GM12864 (cell line): ENCODE measurements around the gene CTIF.
A peak's percentile ranks its signal among the peaks of the same experiment; 100 is the strongest.

ENCODE experiments used
- DNase-seq: peaks from one replicate; pipeline ENCODE4 v3.0.0-alpha.2; 2011; ENCODE audit warnings: low read depth
- H3K4me3 ChIP-seq: 2 replicates; pipeline ENCODE4 v1.5.1; 2011; ENCODE audit warnings: mild to moderate bottlenecking, low read depth, low read length, control low read depth
- TF ChIP-seq, protein P1 (sequence below): IDR thresholded peaks from 2 replicates; pipeline ENCODE4 v1.5.1; 2011; ENCODE audit warnings: low read depth, mild to moderate bottlenecking, moderate library complexity, low read length, control low read depth, inconsistent platforms; ENCODE audit errors: missing control alignments

The CTIF gene

DNA sequence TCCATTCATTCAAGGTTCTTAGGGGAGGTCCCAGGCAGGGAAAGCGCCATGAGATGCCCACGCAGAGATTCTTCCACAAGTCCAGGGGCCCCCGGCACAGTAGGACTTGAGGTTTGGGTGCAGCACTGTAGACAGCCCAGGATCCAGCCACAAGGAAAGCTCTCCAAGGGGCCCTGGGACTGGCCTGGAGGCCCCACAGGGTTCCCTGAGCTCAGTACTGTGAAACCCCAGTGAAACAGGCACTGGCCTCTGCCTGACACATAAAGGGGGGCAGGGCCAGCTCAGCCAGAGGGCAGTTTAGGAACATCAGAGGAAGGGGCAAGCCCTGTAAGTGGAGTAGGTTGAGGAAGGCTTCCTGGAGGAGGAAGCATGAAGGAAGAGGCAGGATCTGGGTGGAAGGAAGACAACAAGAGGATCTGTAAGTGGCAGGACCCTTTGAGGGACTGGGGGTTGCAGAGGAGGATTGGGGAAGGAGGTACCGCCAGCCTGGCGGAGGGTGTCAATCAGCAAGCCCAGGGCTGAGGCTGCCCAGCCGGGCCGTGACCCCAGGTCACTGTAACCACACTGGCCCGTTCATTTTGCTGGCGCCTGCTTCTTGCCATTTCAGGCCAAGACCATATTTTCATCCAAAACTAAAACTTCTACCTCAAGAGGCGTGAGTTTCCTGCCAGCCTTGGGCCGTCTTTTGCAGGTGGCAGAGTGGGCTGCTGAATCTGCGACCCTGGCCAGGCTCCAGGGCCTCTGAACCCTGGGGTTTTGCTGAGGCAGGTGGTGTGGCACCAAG is 236.7 kb downstream of the CTIF start:
- no peak overlapping the region for H3K4me3 ChIP-seq
- DNase-seq, result no peak
- TF ChIP-seq, protein P1, sequence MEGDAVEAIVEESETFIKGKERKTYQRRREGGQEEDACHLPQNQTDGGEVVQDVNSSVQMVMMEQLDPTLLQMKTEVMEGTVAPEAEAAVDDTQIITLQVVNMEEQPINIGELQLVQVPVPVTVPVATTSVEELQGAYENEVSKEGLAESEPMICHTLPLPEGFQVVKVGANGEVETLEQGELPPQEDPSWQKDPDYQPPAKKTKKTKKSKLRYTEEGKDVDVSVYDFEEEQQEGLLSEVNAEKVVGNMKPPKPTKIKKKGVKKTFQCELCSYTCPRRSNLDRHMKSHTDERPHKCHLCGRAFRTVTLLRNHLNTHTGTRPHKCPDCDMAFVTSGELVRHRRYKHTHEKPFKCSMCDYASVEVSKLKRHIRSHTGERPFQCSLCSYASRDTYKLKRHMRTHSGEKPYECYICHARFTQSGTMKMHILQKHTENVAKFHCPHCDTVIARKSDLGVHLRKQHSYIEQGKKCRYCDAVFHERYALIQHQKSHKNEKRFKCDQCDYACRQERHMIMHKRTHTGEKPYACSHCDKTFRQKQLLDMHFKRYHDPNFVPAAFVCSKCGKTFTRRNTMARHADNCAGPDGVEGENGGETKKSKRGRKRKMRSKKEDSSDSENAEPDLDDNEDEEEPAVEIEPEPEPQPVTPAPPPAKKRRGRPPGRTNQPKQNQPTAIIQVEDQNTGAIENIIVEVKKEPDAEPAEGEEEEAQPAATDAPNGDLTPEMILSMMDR, result no peak

DNA sequence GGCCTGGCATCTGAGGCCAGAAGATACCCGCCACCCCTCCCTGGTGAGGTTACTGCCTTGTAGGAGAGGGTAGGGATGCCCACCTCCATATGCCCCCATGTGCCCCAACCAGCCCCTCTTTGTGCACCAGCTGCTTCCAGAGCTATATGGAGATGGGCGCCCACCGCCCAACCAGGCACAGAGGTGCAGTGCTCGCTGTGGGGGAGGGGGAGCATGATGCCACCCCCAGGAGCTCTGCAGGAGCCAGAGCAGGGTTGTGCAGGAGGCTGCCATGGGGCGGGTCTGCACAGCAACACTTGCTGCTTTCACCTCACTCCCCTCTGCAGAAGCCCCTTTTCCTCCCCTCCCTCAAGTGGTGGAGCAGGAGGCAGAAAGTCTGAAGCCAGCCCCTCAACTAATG is 237.3 kb downstream of the CTIF start:
- no peak overlapping the region for H3K4me3 ChIP-seq
- DNase-seq, result no peak
- TF ChIP-seq, protein P1, result no peak

DNA sequence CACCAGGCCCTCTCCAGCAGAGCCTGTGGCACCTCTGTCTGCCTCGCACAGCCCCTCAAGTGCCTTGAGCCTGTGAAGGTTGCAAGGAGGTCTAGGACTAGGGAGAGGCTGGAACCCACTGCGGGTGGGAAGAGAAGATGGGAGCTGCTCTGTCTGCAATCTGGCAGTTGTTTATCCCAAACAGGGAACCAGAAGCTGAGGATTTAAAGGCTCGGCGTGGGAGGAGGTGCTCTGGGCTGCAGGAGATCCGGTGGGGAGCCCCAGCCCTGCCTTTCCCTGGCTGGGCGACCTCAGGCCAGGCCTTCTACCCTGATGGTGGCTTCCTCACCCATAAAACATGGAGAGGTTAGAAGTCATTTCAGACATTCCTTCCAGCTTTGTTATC is 237.8 kb downstream of the CTIF start:
- TF ChIP-seq, protein P1, result no peak
- no peak overlapping the region for H3K4me3 ChIP-seq
- DNase-seq, result no peak

DNA sequence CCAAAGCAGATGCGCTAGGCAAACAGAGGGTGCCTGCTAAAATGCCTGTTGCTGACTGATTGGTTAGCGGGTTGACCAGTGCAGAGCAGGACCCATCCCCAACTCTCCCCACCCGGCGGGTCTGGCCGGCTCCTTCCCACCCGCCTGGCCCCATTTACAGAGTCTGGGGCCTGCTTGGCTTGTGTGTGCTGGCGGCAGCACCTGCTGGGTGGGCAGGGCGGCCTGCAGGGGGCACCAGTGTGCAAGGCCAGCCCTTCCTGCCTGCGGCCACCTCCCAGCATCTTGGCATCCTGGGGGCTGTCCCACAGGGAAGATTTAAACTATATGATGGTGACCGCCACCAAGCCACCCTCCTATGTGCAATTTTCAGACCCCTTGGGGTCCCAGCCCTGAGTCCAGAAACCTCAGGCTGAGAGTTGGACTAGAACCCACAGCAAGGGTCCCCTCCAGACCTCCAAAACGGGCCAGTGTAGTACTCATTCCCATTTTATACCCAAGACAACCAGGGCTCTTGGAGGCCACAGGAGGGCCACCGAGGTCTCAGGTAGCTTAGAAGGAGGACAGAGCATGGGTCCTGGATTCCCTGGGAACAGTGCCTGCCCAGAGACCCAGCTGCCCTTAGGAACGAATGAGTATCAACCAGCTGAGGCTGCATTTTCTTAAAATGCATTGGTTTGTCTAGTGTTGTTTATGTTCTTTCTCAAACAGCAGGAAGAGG is 238.4 kb downstream of the CTIF start:
- TF ChIP-seq, protein P1, result peak; percentile 93
- H3K4me3 ChIP-seq, result no peak overlapping the region
- no peak for DNase-seq

DNA sequence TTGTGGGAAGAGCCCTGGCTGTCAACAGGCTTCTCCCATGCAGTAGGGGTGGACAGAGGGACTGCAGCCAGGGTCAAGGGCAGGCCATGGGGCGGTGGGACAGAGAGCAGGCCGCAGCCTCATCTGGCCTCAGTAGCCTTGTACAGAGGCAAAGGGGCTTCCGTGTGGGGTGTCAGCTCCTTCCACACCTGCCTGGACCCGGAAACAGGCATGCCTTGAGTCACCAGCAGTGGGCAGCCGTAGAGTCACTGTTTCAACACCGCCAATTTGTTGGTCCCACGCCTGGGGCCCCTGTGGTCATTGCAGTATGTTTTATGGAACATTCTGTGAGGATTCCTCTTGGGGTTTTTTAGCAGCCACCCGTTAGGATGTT is 238.9 kb downstream of the CTIF start:
- H3K4me3 ChIP-seq, result no peak overlapping the region
- no peak for DNase-seq
- TF ChIP-seq, protein P1, result no peak

DNA sequence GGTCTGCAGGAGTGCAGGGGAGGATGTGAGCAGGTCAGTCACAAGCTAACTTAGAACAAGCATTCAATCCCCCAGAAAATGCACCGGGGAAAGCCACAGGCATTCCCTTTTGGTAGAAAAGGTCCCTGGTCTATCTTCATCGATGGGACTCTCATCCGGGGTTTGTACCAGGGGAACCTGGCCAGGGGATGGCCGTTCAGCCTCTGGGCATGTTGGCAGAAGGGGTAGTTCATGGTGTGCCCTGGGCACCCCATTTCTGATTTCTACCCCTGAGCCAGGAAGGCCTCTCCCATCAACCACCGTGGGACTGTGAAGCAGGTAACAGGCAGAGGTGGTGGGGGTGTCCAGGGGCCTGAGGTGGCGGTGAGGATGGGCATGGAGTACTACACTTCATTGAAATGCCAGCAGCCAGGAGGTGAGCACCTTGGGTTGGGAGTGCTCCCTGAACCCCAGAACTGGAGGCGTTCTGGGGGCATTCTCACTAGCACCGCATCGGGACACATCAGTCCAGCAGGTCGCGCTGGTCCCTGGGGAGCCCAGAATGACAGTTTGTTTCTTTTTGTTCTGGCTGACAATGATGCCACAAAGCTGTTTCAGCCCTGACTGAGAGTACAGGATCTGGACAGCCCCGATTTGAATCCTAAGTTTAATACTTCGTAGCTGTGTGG is 239.6 kb downstream of the CTIF start:
- H3K4me3 ChIP-seq, result no peak overlapping the region
- no peak for DNase-seq
- TF ChIP-seq, protein P1, result peak; percentile 33
